ENCODE results near the gene ARHGEF7. TPM values are rescaled to one million over a fixed set of nuclear protein-coding genes. Genes with fewer than 3 reads are reported as not detected.

Gene ARHGEF7
- total and polyA plus RNA-seq, 2 experiments from 2014 or later: 30.1 to 46.8 TPM

- no peaks in the 10 kb centered on the region for H3K9me3 ChIP-seq (ENCODE audit: low read depth)
- no peaks in the 10 kb centered on the region for H3K79me2 ChIP-seq
- no peaks in the 10 kb centered on the region for H3K9me2 ChIP-seq (replicated peaks; ENCODE audit: insufficient read depth)
- H3K36me3 ChIP-seq (replicated peaks; ENCODE audit: insufficient read depth, low read depth): no peaks in the 10 kb centered on the region
- H3K27me3 ChIP-seq: no peaks in the 10 kb centered on the region
- WGBS (ENCODE audit: low lambda C conversion rate, missing lambda C conversion rate): 94% methylated on average over 10 of the region's 10 CpGs
- H3K4me2 ChIP-seq: no peak overlapping the region
- TF ChIP-seq EZH2 (IDR thresholded peaks at IDR 0.05; ENCODE audit: borderline replicate concordance): no peak
- no peak for TF ChIP-seq CTCF (IDR thresholded peaks at IDR 0.05; ENCODE audit: poor library complexity)
- TF ChIP-seq EZH2phosphoT487 (IDR thresholded peaks at IDR 0.05; ENCODE audit: low read depth, severe bottlenecking, unreplicated experiment): no peak
- H4K20me1 ChIP-seq (ENCODE audit: insufficient read depth, poor library complexity, severe bottlenecking): no peaks in the 10 kb centered on the region
- no peaks in the 10 kb centered on the region for H3K4me1 ChIP-seq (ENCODE audit: insufficient read depth)
- H3K4me3 ChIP-seq: no peak overlapping the region
- no peak for DNase-seq (ENCODE audit: low spot score)
- H3K27ac ChIP-seq: no peak overlapping the region
- no peak overlapping the region for H2AFZ ChIP-seq
Observed at GRCh38 chr13:111269508-111269907, 154.4 kb downstream of the ARHGEF7 start.

- WGBS (ENCODE audit: low lambda C conversion rate, missing lambda C conversion rate): 93% methylated on average over 5 of the region's 5 CpGs
- no peaks in the 10 kb centered on the region for H3K36me3 ChIP-seq (replicated peaks; ENCODE audit: insufficient read depth, low read depth)
- H3K4me2 ChIP-seq: no peak overlapping the region
- DNase-seq (ENCODE audit: low spot score): no peak
- no peaks in the 10 kb centered on the region for H3K79me2 ChIP-seq
- H3K27ac ChIP-seq: no peak overlapping the region
- no peaks in the 10 kb centered on the region for H4K20me1 ChIP-seq (ENCODE audit: insufficient read depth, poor library complexity, severe bottlenecking)
- no peaks in the 10 kb centered on the region for H3K9me3 ChIP-seq (ENCODE audit: low read depth)
- H3K9me2 ChIP-seq (replicated peaks; ENCODE audit: insufficient read depth): no peaks in the 10 kb centered on the region
- no peak for TF ChIP-seq EZH2 (IDR thresholded peaks at IDR 0.05; ENCODE audit: borderline replicate concordance)
- TF ChIP-seq EZH2phosphoT487 (IDR thresholded peaks at IDR 0.05; ENCODE audit: low read depth, severe bottlenecking, unreplicated experiment): no peak
- TF ChIP-seq CTCF (IDR thresholded peaks at IDR 0.05; ENCODE audit: poor library complexity): no peak
- H3K4me3 ChIP-seq: no peak overlapping the region
- no peak overlapping the region for H2AFZ ChIP-seq
- H3K4me1 ChIP-seq (ENCODE audit: insufficient read depth): no peaks in the 10 kb centered on the region
- no peaks in the 10 kb centered on the region for H3K27me3 ChIP-seq
Observed at GRCh38 chr13:111270126-111270525, 155.0 kb downstream of the ARHGEF7 start.

GRCh38 chr13:111270765-111271698 lies 155.9 kb downstream of the ARHGEF7 start:
- Histone ChIP-seq H4K20me1 (ENCODE audit: insufficient read depth, poor library complexity, severe bottlenecking) (no peaks in the 10 kb centered on the region), H3K4me1 (ENCODE audit: insufficient read depth) (no peaks in the 10 kb centered on the region), H3K4me2 (no peak overlapping the region), H3K27me3 (no peaks in the 10 kb centered on the region), H3K79me2 (no peaks in the 10 kb centered on the region), H3K36me3 (replicated peaks; ENCODE audit: insufficient read depth, low read depth) (no peaks in the 10 kb centered on the region), H2AFZ (no peak overlapping the region), H3K27ac (no peak overlapping the region), H3K9me2 (replicated peaks; ENCODE audit: insufficient read depth) (no peaks in the 10 kb centered on the region), H3K9me3 (ENCODE audit: low read depth) (no peaks in the 10 kb centered on the region), H3K4me3 (no peak overlapping the region)
- WGBS (ENCODE audit: low lambda C conversion rate, missing lambda C conversion rate): 97% methylated on average over 20 of the region's 20 CpGs
- DNase-seq (ENCODE audit: low spot score): no peak
- TF ChIP-seq EZH2 (IDR thresholded peaks at IDR 0.05; ENCODE audit: borderline replicate concordance) (no peak), EZH2phosphoT487 (IDR thresholded peaks at IDR 0.05; ENCODE audit: low read depth, severe bottlenecking, unreplicated experiment) (no peak), CTCF (IDR thresholded peaks at IDR 0.05; ENCODE audit: poor library complexity) (no peak)
